Kidney tubule cell (primary cell): ENCODE measurements around the gene AMPD2.
A peak's percentile ranks its signal among the peaks of the same experiment; 100 is the strongest.

Experiments used
- DNase-seq: peaks from one replicate; pipeline ENCODE4 v3.0.0-alpha.2; 2018; ENCODE audit warnings: low spot score

Gene AMPD2

DNA sequence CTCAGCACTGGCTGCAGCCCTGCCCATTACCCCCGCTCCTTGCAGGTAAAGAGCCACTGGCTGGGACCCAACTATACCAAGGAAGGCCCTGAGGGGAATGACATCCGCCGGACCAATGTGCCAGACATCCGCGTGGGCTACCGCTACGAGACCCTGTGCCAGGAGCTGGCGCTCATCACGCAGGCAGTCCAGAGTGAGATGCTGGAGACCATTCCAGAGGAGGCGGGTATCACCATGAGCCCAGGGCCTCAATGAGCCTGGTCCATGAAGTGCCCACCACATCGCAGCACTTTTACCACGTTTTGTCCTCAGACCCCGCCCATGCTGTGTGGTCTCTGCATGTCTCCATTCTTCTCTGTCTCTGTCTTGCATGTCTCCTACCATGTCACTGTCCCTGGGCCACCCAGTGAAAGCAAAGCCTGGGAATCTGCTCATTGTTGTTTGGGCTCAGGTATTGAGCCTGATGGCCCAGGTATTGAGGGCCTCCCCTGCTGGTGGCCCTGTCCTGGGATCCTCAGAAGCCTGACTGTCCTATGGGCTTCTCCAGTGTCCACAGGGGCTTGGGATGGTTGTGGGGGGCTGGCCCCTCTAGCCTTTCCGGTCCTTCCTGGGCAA, 11.4 kb downstream of the AMPD2 start:
- DNase-seq, result no peak

- no peak for DNase-seq
These were observed 12.2 kb downstream of the AMPD2 start for GRCh38 chr1:109631513-109632505.

- no peak for DNase-seq
These were observed 13.2 kb downstream of the AMPD2 start for GRCh38 chr1:109632671-109633346.

- no peak for DNase-seq
These were observed 14.7 kb downstream of the AMPD2 start for GRCh38 chr1:109634292-109634691.

GRCh38 chr1:109634771-109635750, 15.4 kb downstream of the AMPD2 start:
- DNase-seq, result no peak

DNA sequence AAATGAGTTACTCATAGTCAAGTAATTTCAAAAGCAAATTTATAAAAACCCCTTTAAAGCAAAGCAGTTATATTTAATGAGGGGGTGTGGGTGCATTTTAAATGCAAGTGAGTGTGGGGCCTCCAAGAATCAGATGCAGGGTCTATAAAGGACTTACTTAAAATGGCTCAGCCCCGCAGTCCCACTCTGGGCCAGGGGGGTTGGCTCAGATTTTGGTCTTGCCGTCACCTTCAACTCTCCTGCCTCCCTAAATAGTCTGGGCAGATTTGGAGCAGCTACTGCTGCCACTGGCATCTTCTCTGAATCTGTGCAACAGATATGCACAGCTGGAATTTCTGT, 16.2 kb downstream of the AMPD2 start:
- DNase-seq, result no peak

GRCh38 chr1:109636201-109636952, 16.7 kb downstream of the AMPD2 start:
- DNase-seq, result no peak

DNA sequence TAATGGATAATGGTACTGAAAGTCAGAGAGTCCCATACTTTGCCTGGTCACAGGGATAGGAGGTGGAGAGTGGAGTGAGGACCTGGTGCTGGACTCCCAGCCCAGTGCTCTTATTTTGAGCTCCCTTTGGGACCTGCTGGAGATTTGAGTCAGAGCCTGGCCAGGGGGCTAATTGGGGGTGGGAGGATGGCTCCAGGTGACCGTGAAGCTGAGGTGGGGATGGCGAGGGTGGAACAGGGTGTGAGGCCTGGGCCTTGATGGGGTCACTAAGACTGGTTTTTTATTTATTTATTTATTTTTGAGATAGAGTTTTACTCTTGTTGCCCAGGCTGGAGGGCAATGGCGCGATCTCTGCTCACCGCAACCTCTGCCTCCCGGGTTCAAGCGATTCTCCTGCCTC, 17.8 kb downstream of the AMPD2 start:
- no peak for DNase-seq

- no peak for DNase-seq
These were observed 19.6 kb downstream of the AMPD2 start for GRCh38 chr1:109639063-109639840.

GRCh38 chr1:109639841-109640184, 20.2 kb downstream of the AMPD2 start:
- no peak for DNase-seq

DNA sequence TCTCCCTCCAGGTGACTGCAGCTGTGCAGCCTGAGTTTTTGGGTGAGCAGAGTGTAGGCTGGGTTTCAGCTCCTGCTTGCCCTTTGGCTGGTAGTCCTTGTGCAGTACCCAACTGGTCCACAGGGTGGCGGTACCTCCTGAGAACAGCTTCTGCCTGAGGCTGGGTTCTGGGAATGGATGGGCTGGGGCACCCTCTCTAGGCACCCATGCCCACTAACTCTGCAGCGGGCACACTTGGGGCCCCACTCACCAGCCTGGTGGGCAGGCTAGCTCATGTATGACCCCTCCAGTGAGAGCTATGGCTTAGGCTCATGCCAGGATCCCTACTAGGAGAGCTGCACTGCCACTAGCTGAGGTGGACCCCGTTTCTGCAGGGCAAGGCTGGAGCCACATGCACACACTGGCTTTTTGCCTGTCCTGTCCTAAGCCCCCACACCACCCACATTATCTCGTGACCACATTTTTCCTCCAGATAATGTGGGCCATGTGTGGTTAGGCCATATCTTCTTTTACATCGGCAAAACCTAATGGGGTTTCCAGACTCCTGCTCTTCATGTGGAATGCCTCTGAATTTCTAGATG, 20.7 kb downstream of the AMPD2 start:
- DNase-seq, result peak; percentile 70

- DNase-seq, result no peak
These were observed 21.6 kb downstream of the AMPD2 start for GRCh38 chr1:109641078-109641740.

- no peak for DNase-seq
These were observed 22.2 kb downstream of the AMPD2 start for GRCh38 chr1:109641861-109642260.

GRCh38 chr1:109642626-109643025, 23.0 kb downstream of the AMPD2 start:
- no peak for DNase-seq

GRCh38 chr1:109643385-109644230, 24.0 kb downstream of the AMPD2 start:
- DNase-seq, result peak; percentile 74

- no peak for DNase-seq
These were observed 25.0 kb downstream of the AMPD2 start for GRCh38 chr1:109644670-109645069.

DNA sequence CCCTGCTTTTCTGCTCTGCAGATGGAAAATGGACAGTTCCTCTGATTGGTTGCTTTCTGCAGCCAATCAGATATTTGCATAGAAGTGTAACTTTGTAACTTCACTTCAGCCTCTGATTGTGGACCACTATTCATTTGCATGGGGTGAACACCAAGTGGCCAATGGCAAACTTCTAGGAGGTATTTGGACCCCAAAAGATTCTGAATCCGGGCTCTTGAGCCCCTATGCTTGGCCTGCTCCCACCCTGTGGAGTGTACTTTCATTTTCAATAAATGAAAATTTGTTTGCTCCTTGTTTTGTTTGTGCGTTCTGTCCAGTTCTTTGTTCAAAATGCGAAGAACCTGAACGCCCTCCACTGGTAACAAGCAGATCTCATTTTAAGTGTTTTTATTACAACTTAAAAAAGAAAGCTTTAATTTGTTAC, 29.9 kb downstream of the AMPD2 start:
- no peak for DNase-seq

- DNase-seq, result no peak
These were observed 31.0 kb downstream of the AMPD2 start for GRCh38 chr1:109650609-109651008.
